AG09319 (cell line): Measurements from ENCODE around the gene ORC1.
"Not testable (repeated sequence)": the region's sequence is repeated elsewhere in the genome, so short reads cannot be mapped to it uniquely, and the experiment has no call there.

Experiments
- DNase-seq: peaks from one replicate; pipeline ENCODE4 v3.0.0-alpha.2; 2010; ENCODE audit warnings: low read depth; ENCODE audit errors: extremely low read depth
- TF ChIP-seq, protein P1 (sequence below): IDR thresholded peaks from 2 replicates; pipeline ENCODE4 v1.5.1; 2011; ENCODE audit warnings: low read depth, mild to moderate bottlenecking, inconsistent platforms, low read length, moderate library complexity

The ORC1 gene

DNA sequence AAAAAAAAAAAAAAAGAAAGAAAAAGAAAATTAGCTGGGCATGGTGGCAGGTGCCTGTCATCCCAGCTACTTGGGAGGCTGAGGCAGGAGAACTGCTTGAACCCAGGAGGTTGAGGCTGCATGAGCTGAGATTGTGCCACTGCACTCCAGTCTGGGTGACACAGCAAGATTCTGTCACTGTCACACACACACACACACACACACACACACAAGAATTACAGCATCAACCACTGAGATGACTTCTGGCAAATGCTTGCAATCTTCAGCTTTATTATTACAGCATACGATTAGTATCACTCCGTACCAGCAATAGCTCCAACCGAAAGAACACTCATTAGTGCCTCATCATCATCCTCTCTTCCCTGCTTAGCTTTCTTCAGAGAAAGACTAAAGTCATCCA, 4.6 kb downstream of the ORC1 start:
- DNase-seq = no peak
- TF ChIP-seq, protein P1, sequence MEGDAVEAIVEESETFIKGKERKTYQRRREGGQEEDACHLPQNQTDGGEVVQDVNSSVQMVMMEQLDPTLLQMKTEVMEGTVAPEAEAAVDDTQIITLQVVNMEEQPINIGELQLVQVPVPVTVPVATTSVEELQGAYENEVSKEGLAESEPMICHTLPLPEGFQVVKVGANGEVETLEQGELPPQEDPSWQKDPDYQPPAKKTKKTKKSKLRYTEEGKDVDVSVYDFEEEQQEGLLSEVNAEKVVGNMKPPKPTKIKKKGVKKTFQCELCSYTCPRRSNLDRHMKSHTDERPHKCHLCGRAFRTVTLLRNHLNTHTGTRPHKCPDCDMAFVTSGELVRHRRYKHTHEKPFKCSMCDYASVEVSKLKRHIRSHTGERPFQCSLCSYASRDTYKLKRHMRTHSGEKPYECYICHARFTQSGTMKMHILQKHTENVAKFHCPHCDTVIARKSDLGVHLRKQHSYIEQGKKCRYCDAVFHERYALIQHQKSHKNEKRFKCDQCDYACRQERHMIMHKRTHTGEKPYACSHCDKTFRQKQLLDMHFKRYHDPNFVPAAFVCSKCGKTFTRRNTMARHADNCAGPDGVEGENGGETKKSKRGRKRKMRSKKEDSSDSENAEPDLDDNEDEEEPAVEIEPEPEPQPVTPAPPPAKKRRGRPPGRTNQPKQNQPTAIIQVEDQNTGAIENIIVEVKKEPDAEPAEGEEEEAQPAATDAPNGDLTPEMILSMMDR = no peak

DNA sequence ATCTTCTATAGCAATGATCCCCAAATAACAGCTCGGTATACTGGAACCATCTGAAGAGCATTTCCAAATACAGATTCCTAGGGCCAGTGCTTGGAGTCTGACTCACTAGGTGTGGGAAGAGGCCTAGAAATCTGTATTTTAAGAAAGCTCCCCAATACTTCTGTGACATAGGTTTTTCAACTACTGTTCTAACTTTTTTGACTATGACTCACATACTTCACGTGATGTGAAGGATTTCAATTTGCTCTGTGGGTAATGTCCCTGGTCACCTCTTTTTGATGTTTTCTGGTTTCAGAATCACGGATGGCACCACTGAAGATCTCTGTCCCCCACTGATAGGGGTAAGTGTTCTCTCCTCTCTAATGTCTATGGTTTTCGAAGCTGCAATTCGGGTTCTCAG, 11.0 kb downstream of the ORC1 start:
- DNase-seq = no peak
- TF ChIP-seq, protein P1 = no peak

DNA sequence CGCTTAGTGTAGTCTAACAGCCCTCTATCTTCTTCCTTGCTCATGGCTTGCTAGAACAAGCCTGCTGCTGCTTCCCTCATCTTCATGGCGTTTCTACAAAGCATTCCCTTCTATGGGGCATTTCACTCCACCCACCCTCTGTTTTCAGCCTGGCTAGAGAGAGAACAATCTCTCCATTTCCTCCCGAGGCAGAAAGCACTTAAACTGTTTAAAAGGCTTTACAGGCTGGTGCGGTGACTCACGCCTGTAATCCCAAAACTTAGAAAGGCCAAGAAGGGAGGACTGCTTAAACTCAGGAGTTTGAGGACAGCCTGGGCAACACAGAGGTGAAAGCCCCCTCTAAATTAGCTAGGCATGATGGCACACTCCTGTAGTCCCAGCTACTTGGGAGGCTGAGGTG, 17.8 kb downstream of the ORC1 start:
- TF ChIP-seq, protein P1 = no peak
- no peak for DNase-seq

DNA sequence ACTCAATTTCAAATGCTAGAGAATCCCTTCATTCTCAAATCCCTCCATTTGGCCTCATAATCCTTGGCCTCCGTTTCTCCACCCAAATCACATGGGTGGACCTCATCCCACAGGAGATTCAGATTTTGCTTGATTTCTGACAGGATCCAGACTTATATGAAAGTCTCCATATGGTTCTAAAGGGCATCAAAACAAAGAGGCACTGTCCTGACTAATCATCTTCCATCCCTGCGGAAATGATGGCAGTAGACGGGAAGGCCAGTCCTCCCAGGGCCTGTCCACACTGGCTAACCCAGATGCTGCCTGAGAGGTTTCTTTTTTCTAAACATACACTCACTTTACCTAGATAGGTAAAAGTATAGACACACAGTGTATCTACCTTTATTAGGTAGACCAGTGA, 18.8 kb downstream of the ORC1 start:
- DNase-seq = no peak
- TF ChIP-seq, protein P1 = no peak

DNA sequence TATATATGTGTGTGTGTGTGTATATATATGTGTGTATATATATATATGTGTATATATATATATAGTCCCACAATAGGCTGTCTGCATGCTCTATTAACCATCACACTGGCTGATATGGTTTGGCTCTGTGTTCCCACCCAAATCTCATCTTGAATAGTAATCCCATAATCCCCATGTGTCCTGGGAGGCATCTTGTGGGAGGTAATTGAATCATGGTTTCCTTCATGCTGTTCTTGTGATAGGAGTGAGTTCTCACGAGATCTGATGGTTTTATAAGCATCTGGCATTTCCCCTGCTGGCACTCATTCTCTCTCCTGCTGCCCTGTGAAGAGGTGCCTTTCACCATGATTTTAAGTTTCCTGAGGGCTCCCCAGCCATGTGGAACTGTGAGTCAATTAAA, 34.4 kb downstream of the ORC1 start:
- DNase-seq = not testable (repeated sequence)

DNA sequence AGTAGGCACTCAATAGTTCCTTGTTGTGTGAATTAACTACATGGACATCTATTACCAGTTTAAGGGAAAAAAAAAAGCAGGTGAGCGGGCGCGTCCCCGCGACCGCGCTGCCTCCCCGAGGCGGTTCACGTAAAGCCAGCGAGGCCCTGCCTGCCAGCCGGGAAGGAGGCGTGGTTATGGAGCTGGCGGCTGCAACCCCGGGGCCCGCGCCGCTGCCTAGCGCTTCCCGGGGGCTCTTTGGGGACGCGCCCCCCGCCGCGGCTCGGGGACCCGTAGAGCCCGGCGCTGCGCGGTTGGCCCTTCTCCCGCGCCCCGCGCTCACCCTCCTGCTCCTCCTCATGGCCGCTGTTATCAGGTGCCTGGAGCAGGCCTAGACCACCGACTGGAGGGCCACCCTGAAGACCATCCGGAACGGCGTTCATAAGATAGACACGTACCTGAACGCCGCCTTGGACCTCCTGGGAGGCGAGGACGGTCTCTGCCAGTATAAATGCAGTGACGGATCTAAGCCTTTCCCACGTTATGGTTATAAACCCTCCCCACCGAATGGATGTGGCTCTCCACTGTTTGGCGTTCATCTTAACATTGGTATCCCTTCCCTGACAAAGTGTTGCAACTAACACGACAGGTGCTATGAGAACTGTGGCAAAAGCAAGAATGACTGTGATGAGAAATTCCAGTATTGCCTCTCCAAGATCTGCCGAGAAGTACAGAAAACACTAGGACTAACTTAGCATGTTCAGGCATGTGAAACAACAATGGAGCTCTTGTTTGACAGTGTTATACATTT, 35.6 kb downstream of the ORC1 start:
- TF ChIP-seq, protein P1 = no peak; the same call in 1 of the 2 replicates
- no peak for DNase-seq

DNA sequence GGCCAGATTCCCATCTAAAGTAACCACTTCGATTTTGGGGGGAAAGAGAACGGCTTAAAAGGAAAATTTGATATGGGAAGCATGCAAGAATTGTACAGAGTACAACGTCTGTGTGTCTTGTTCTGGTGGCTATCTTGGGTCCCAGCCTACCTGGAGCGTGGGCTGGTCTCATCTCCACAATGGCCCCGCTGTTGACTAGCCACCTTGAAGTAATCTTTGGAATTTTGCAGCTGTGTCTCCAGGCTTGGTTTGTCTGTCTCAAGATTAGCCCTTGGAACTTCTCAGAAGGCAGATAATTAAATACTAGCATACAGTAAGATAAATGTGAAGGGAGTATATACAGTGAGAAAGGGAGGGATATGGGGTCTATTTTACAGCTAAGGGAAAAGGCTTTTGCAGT, 37.0 kb downstream of the ORC1 start:
- no peak for DNase-seq
- TF ChIP-seq, protein P1 = no peak

DNA sequence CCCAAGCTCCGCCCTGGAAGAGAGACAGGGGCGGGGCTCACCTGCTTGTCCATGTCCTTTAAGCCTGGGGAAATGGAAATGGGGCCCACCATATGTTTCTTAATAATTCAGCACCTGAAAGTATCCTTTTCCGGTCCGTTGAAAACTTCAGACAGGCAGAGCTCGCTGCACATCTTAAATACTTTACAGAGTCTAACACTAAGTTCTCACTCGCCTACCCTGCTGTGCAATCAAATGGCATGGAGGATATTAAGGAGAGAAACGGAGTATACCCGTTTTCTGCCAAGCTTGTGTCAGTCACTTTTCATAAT, 37.8 kb downstream of the ORC1 start:
- no peak for DNase-seq
- TF ChIP-seq, protein P1 = no peak
